CD4-positive, alpha-beta T cell (primary cell): ENCODE results near the gene EPHB4. TPM values are rescaled to one million over a fixed set of nuclear protein-coding genes. Genes with fewer than 3 reads are reported as not detected.

Experiments used
- ATAC-seq: fragments of 200-7000 bp; cut with Tn5 transposase; one replicate; pipeline ENCODE4 v1.10.0; 2022; ENCODE audit warnings: mild to moderate bottlenecking; ENCODE audit not compliant: poor library complexity
- CTCF ChIA-PET: fragments of 350-600 bp; sonication (Branson Sonifier 250); formaldehyde crosslinking; loops from one replicate; lab custom pipeline; 2021; ENCODE audit warnings: antibody characterized with exemption, inconsistent platforms; lab: Charles Lee
- POLR2A ChIA-PET: fragments of 350-600 bp; sonication (Branson Sonifier 250); formaldehyde crosslinking; loops from one replicate; lab custom pipeline; 2021; ENCODE audit warnings: antibody characterized with exemption, inconsistent platforms; lab: Charles Lee
- DNase-seq, 14 experiments: peaks; one replicate each; pipeline ENCODE4 v3.0.0-alpha.2; 2013 to 2020; ENCODE audit warnings: mixed read lengths in 2 of 14
- H3K27ac ChIP-seq, 2 donors: one replicate each; pipeline versions ENCODE4 v1.5.1 to v1.7.0; 2013; ENCODE audit warnings: low read length in 2 of 2, low read depth in 1 of 2, mild to moderate bottlenecking in 1 of 2
- H3K27me3 ChIP-seq, 2 experiments: 1 replicate in 1 of 2; 2 replicates in 1 of 2; pipeline versions ENCODE4 v1.6.1 to v1.7.0; 2013; ENCODE audit warnings: low read length in 2 of 2, control low read depth in 1 of 2, mild to moderate bottlenecking in 1 of 2, moderate library complexity in 1 of 2; ENCODE audit not compliant: insufficient read depth in 2 of 2, control insufficient read depth in 1 of 2
- H3K36me3 ChIP-seq: one replicate; pipeline ENCODE4 v1.6.1; 2013; ENCODE audit warnings: low read length, control low read depth; ENCODE audit not compliant: insufficient read depth
- H3K4me1 ChIP-seq: one replicate; pipeline ENCODE4 v1.6.1; 2013; ENCODE audit warnings: low read length, control low read depth; ENCODE audit not compliant: insufficient read depth
- H3K4me3 ChIP-seq: one replicate; pipeline ENCODE4 v1.5.1; 2013; ENCODE audit warnings: mild to moderate bottlenecking, low read length, moderate library complexity
- H3K9me3 ChIP-seq, 2 experiments: 1 replicate in 1 of 2; 2 replicates in 1 of 2; pipeline versions ENCODE4 v1.6.1 to v1.7.0; 2013; ENCODE audit warnings: low read length in 2 of 2, mild to moderate bottlenecking in 2 of 2, control low read depth in 1 of 2, moderate library complexity in 1 of 2; ENCODE audit not compliant: control insufficient read depth in 1 of 2, insufficient read depth in 1 of 2
- H3K27ac Mint-ChIP-seq: one replicate; pipeline ENCODE4 v1.8.0; 2020; ENCODE audit warnings: mixed read lengths
- H3K27me3 Mint-ChIP-seq: one replicate; pipeline ENCODE4 v1.8.0; 2021; ENCODE audit warnings: mixed read lengths
- H3K36me3 Mint-ChIP-seq: one replicate; pipeline ENCODE4 v1.8.0; 2021; ENCODE audit warnings: low read depth, mixed read lengths
- H3K4me1 Mint-ChIP-seq: one replicate; pipeline ENCODE4 v1.8.0; 2021; ENCODE audit warnings: low read depth, mixed read lengths
- H3K4me3 Mint-ChIP-seq: one replicate; pipeline ENCODE4 v1.8.0; 2020; ENCODE audit warnings: mild to moderate bottlenecking, mixed read lengths
- H3K9me3 Mint-ChIP-seq: one replicate; pipeline ENCODE4 v1.8.0; 2020; ENCODE audit warnings: mixed read lengths
- CTCF ChIP-seq: fragments of 200-600 bp; IDR thresholded peaks from one replicate; pipeline ENCODE4 v1.8.0; 2022; ENCODE audit warnings: antibody characterized with exemption, mild to moderate bottlenecking
- intact Hi-C, 2 experiments: fragments of 100-400 bp; cut with DNase I in 1 of 2; cut with micrococcal nuclease in 1 of 2; formaldehyde crosslinking; loops; one replicate each; pipeline versions ENCODE4 v1.15.1 to v1.9.0; 2023 to 2025; cut with DNase I, micrococcal nuclease
- total RNA-seq, 174 experiments: library from RNA in 2 of 174; stranded (reverse) in 2 of 174; gene quantifications; one replicate each; pipeline ENCODE4 v1.2.3 and lab custom pipeline; 2021 to 2026

EPHB4 gene
- total RNA-seq, 2 experiments from 2014 or later = 8.4 to 8.9 TPM

DNA sequence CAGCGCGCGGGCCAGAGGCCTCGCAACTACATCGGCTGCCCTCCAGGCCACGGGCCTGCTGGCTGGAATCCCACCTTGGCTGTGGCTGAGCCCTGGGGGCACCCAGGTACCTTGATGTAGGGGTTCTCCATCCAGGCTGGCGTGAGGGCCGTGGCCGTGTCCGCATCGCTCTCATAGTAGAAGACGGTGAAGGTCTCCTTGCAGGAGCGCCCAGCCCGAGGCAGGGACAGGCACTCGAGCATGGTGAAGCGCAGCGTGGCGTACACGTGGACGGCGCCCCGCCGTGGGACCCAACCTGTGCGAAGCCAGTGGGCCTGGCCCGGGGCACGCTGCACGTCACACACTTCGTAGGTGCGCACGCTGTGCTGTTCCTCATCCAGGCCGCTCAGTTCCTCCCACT lies 3.8 kb downstream of the EPHB4 start:
- ATAC-seq = no peak
- Mint-ChIP-seq H3K9me3 (no peaks in the 10 kb centered on the region), H3K27ac (no peak overlapping the region), H3K27me3 (peaks cover 36% of the 10 kb centered on the region), H3K4me1 (peaks cover 21% of the 10 kb centered on the region), H3K36me3 (no peaks in the 10 kb centered on the region), H3K4me3 (no peak overlapping the region)
- Histone ChIP-seq H3K27me3 (peaks cover 29 to 35% of the 10 kb centered on the region in 2 experiments), H3K4me1 (peaks cover 25% of the 10 kb centered on the region), H3K4me3 (no peak overlapping the region), H3K9me3 (peaks cover 0 to 10% of the 10 kb centered on the region in 2 experiments), H3K36me3 (no peaks in the 10 kb centered on the region), H3K27ac (no peak overlapping the region)
- DNase-seq = no peak
- ChIA-PET POLR2A (no interaction called here), CTCF (no interaction called here)
- no peak for TF ChIP-seq CTCF
- intact Hi-C loops = no loop called here

DNA sequence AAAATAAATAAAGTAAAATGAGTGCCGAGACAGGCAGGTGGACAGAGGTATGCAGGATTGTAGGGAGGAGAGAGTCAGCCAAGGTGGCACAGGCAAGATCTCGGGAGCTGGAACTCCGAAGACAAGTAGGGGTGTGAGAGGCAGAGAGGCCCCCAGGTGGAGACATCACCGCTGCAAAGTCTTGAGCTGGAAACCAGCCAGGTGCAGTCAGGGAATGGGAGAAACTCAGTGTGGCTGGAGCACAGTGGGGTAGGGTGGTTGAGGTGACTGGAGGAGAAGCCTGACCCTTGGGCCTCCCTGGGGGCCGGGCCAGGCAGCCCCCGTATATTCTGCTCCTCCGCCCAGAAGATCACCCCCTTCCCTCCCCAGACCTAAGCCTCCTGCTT lies 4.2 kb downstream of the EPHB4 start:
- no peaks in the 10 kb centered on the region for H3K36me3 Mint-ChIP-seq
- peaks cover 19% of the 10 kb centered on the region for H3K4me1 Mint-ChIP-seq
- Histone ChIP-seq H3K4me1 (peaks cover 21% of the 10 kb centered on the region), H3K27me3 (peaks cover 26 to 32% of the 10 kb centered on the region in 2 experiments), H3K36me3 (no peaks in the 10 kb centered on the region), H3K27ac (no peak overlapping the region), H3K9me3 (peaks cover 0 to 7% of the 10 kb centered on the region in 2 experiments), H3K4me3 (no peak overlapping the region)
- ATAC-seq = no peak
- POLR2A ChIA-PET = no interaction called here
- H3K4me3 Mint-ChIP-seq = no peak overlapping the region
- H3K9me3 Mint-ChIP-seq = no peaks in the 10 kb centered on the region
- CTCF ChIA-PET = no interaction called here
- no peak for DNase-seq
- H3K27ac Mint-ChIP-seq = no peak overlapping the region
- peaks cover 33% of the 10 kb centered on the region for H3K27me3 Mint-ChIP-seq
- intact Hi-C loops = no loop called here
- TF ChIP-seq CTCF = no peak

DNA sequence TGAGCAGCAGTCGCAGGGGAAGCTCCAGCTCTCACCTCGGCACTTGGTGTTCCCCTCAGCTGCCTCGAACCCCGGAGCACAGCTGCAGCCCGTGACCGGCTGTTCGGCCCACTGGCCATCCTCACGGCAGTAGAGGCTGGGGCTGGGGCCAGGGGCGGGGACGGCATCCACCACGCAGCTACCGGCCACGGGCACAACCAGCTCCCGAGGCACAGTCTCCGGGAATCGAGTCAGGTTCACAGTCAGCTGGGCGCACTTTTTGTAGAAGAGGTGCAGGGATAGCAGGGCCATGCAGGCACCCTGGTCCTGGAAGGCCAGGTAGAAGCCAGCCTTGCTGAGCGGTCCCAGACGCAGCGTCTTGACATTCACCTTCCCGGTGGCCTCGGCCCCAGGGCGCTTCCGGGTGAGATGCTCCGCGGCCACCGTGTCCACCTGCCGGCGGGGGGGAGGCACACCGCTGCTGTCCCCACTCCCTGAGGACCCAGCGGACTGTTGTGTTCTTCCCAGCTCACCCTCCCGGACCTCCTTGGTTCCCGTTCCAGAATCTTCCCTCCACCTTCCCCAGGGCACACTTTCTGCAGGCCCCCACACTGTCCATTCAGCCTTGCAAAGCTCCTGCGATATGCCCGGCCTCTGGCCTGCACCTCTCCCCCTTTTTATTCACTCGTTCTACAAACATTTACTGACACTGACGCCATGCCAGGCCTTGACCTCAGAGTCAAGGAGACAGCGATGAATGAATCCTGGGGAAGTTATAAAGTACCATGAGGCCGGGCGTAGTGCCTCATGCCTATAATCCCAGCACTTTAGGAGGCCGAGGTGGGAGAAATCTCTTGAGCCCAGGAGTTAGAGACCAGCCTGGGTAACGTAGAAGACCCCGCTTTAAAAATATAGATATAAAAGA lies 4.8 kb downstream of the EPHB4 start:
- peaks cover 15% of the 10 kb centered on the region for H3K4me1 ChIP-seq
- H3K9me3 Mint-ChIP-seq = no peaks in the 10 kb centered on the region
- no peaks in the 10 kb centered on the region for H3K36me3 ChIP-seq
- DNase-seq = no peak
- H3K4me3 Mint-ChIP-seq = no peak overlapping the region
- H3K9me3 ChIP-seq = peaks cover 0 to under 1% of the 10 kb centered on the region in 2 experiments
- ATAC-seq = no peak
- peaks cover 13% of the 10 kb centered on the region for H3K4me1 Mint-ChIP-seq
- no peak overlapping the region for H3K27ac ChIP-seq
- H3K27ac Mint-ChIP-seq = no peak overlapping the region
- ChIA-PET CTCF (no interaction called here), POLR2A (no interaction called here)
- no peak for TF ChIP-seq CTCF
- no peaks in the 10 kb centered on the region for H3K36me3 Mint-ChIP-seq
- intact Hi-C loops = no loop called here
- peaks cover 27% of the 10 kb centered on the region for H3K27me3 Mint-ChIP-seq
- no peak overlapping the region for H3K4me3 ChIP-seq
- H3K27me3 ChIP-seq = peaks cover 20 to 25% of the 10 kb centered on the region in 2 experiments
